ENCODE results near the gene IL22RA1.

IL22RA1 gene

DNA sequence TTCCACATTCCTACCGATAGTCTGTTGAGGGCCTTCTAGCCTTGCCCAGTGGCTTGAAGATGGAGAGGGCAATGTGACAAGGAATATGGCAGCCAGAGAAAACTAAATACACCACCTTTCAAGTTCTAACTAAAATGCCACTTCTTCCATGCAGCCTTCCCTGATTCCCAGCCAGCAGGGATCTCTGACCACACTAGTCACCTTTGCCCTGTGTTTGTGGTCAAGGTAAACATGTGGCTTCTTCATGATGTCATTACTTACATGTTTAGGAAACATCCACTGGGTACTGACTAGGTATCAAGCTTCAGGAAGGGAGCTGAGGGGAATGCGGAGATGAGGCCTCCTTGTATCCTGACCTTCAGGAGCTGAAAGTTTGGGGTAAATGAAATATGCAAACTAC lies 22.6 kb upstream of the IL22RA1 start:
- no peak for DNase-seq

DNA sequence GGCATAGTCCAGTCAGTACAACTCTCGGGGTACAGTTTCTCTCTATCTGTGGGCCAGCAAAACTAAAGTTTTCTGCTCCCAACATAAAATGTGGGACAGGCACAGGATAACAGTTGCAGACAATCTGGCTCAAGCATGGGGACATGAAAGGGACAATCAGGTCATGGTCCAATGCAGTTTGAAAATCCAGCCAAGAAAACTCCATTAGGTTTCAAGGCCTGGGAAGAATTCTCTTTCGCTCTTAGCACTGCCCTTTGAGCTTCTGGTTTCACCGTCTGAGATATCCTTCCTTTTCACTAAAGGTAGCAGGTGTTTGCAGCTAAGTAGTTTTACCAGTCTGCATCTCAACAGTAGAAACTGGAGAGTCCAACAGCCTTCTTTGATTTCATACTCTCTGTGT lies 21.1 kb upstream of the IL22RA1 start:
- DNase-seq: no peak

GRCh38 chr1:24162201-24162600 lies 19.3 kb upstream of the IL22RA1 start:
- DNase-seq: no peak

DNA sequence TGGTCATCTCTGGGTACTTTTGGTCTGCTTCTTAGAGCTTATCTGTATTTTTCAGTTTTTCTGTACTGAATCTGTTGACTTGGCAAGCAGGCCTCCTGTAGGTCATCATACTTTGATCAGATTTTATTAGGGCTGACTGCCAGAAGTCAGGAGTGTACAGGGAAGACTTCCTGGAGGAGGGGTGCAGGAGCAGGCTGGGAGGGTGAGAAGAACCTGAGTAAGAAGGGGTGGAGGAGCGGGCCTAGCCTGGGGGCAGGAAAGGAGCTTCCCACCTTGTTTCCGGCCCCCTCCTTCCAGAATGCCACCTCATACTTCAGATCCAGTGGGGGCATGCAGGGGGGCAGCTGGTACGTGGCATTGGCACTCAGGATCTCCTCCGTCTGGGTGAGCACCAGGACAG lies 18.3 kb upstream of the IL22RA1 start:
- no peak for DNase-seq

- DNase-seq: no peak
Measured at GRCh38 chr1:24159366-24159765, 16.4 kb upstream of the IL22RA1 start.

DNA sequence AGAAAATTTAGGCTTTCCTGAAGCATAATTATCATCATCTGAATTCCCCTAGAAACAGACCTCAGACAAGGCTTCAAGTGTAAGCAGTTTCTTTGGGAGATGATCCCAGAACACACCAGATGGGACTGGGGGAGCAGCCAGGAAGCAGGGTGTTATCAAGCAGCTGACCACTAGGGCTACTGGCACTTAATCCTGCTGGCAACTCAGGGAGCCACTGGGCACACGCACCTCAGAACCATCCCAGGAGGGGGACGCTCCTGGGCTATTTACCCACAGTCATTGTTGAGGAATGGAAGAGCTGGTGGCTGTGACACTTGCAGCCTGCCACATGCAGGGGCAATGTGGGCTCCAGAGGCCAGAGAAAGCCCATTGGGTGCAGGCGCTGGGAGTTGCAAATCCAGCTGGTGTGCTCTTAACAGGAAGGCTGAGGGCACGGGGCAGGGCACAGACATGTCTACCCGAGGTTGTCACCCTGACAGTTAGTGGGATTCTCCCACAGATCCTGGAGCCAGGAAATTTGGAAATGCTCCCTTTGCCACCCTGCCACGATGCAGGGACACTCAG lies 15.1 kb upstream of the IL22RA1 start:
- peak; percentile 31 for DNase-seq

- no peak for DNase-seq
Measured at GRCh38 chr1:24156542-24157260, 13.8 kb upstream of the IL22RA1 start.

- DNase-seq: peak; percentile 94
Measured at GRCh38 chr1:24155011-24155782, 12.3 kb upstream of the IL22RA1 start.

GRCh38 chr1:24154215-24154614 lies 11.3 kb upstream of the IL22RA1 start:
- DNase-seq: peak; percentile 42

GRCh38 chr1:24152631-24153494 lies 9.9 kb upstream of the IL22RA1 start:
- no peak for DNase-seq

- peak; percentile 95 for DNase-seq
Measured at GRCh38 chr1:24151175-24151533, 8.2 kb upstream of the IL22RA1 start.

GRCh38 chr1:24150234-24151174 lies 7.6 kb upstream of the IL22RA1 start:
- peak; percentile 97 for DNase-seq

DNA sequence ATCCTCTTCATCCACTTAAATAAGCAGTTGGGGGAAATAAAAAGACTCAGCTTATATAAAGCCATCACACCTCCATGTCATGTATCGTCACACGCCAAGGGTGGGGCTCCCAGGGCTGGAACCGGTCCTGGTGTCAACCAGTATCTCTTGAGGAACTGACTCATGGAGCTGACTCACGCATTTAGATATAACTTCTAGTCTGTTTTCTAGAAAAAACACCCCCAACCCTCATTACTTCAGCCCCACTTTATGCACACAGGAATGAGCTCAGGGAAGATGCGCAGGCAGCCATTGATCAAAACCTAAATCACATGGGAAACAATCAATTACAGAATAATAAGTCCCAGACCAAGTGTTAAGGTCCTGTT lies 6.9 kb upstream of the IL22RA1 start:
- DNase-seq: peak; percentile 73

- no peak for DNase-seq
Measured at GRCh38 chr1:24147816-24148215, 4.9 kb upstream of the IL22RA1 start.

GRCh38 chr1:24147194-24147593 lies 4.3 kb upstream of the IL22RA1 start:
- no peak for DNase-seq

- no peak for DNase-seq
Measured at GRCh38 chr1:24141311-24141997, 1.5 kb downstream of the IL22RA1 start.

GRCh38 chr1:24140741-24141181 lies 2.2 kb downstream of the IL22RA1 start:
- DNase-seq: no peak

GRCh38 chr1:24139841-24140425 lies 3.0 kb downstream of the IL22RA1 start:
- no peak for DNase-seq

DNA sequence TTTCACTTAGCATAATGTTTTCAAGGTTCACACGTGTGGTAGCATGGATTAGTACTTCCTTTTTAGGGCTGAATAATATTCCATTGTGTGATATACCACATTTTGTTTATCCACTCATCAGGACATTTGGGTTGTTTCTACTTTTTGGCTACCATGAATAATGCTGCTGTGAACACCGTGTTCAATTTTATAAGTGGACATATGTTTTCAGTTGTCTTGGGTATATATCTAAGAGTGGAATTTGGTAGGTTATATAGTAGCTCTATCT lies 3.8 kb downstream of the IL22RA1 start:
- no peak for DNase-seq

DNA sequence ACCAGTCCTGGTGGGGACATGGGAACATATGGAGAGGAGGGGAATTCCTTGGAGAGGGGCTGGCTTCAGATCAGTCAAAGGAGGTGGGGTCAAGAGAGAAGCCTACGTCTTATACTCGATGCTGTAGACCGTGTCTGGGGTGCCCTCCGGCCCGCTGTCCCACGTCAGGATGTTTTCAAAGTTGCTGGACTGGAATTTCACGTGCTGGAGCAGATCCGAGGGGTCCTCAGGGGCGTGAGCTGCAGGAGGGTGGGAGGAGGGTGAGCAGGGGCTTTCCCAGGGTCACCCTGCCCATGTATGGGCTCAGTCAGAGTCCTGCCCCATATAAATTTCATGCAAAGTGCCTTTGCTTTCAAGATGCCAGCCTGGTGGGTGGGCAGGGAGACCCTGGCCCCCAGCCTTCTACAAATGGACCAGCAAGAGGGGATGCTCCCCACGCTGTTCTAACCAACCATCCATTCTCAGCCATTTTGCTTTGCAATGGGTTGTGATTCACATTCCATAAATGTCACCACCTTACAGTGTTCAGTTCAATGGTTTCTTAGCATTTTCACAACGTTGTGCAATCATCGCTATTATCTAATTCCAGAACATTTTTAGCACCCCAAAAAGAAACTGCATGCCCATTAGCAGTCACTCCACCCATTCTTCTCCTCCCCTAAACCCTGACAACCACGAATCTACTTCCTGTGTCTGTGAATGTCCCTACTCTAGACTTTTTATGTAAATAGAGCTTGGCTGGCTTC lies 4.3 kb downstream of the IL22RA1 start:
- no peak for DNase-seq
